AG08396 (cell line): ENCODE data around the gene EPB41L1.

Experiments used
- DNase-seq: peaks from one replicate; pipeline ENCODE4 v3.0.0; 2012; ENCODE audit warnings: low spot score, mixed read lengths

Gene EPB41L1

GRCh38 chr20:36261389-36262105 is 107.0 kb downstream of the EPB41L1 start:
- no peak for DNase-seq

GRCh38 chr20:36262440-36262839 is 107.9 kb downstream of the EPB41L1 start:
- no peak for DNase-seq

- no peak for DNase-seq
Observed at GRCh38 chr20:36264426-36265246, 110.1 kb downstream of the EPB41L1 start.

GRCh38 chr20:36266189-36266588 is 111.6 kb downstream of the EPB41L1 start:
- DNase-seq: no peak

GRCh38 chr20:36267605-36268381 is 113.3 kb downstream of the EPB41L1 start:
- DNase-seq: no peak

- DNase-seq: no peak
Observed at GRCh38 chr20:36268440-36269342, 114.2 kb downstream of the EPB41L1 start.

- DNase-seq: no peak
Observed at GRCh38 chr20:36269507-36269906, 115.0 kb downstream of the EPB41L1 start.

GRCh38 chr20:36270744-36271638 is 116.5 kb downstream of the EPB41L1 start:
- DNase-seq: no peak

- no peak for DNase-seq
Observed at GRCh38 chr20:36271639-36272546, 117.4 kb downstream of the EPB41L1 start.

- no peak for DNase-seq
Observed at GRCh38 chr20:36272547-36273220, 118.1 kb downstream of the EPB41L1 start.

- peak; percentile 29 for DNase-seq
Observed at GRCh38 chr20:36273414-36274180, 119.1 kb downstream of the EPB41L1 start.

- DNase-seq: no peak
Observed at GRCh38 chr20:36274181-36274841, 119.8 kb downstream of the EPB41L1 start.

- DNase-seq: no peak
Observed at GRCh38 chr20:36275011-36275410, 120.5 kb downstream of the EPB41L1 start.

- no peak for DNase-seq
Observed at GRCh38 chr20:36275441-36276189, 121.1 kb downstream of the EPB41L1 start.

GRCh38 chr20:36277546-36277945 is 123.0 kb downstream of the EPB41L1 start:
- no peak for DNase-seq

GRCh38 chr20:36279362-36279761 is 124.8 kb downstream of the EPB41L1 start:
- DNase-seq: no peak

- no peak for DNase-seq
Observed at GRCh38 chr20:36279776-36280175, 125.2 kb downstream of the EPB41L1 start.
